T-helper 1 cell treated with Interleukin-12 subunit alpha and Interleukin-12 subunit beta and Interleukin-4 antibody, amounts not matched to agents 30 μg/mL and 1 μg/mL, for 36 hours (primary cell): Measurements from ENCODE around the gene S1PR4.
"Not testable (repeated sequence)": the region's sequence is repeated elsewhere in the genome, so short reads cannot be mapped to it uniquely, and the experiment has no call there.

Experiments
- H3K27ac Mint-ChIP-seq: one replicate; pipeline ENCODE4 v1.8.0; 2021; ENCODE audit warnings: mild to moderate bottlenecking, mixed read lengths
- H3K27me3 Mint-ChIP-seq: one replicate; pipeline ENCODE4 v1.8.0; 2021; ENCODE audit warnings: low read depth, mixed read lengths
- H3K36me3 Mint-ChIP-seq: one replicate; pipeline ENCODE4 v1.8.0; 2021; ENCODE audit warnings: low read depth, mixed read lengths
- H3K4me1 Mint-ChIP-seq: one replicate; pipeline ENCODE4 v1.8.0; 2021; ENCODE audit warnings: low read depth, mixed read lengths
- H3K4me3 Mint-ChIP-seq: one replicate; pipeline ENCODE4 v1.8.0; 2021; ENCODE audit warnings: mild to moderate bottlenecking, moderate library complexity, mixed read lengths
- H3K9me3 Mint-ChIP-seq: one replicate; pipeline ENCODE4 v1.8.0; 2021; ENCODE audit warnings: mixed read lengths

The S1PR4 gene

GRCh38 chr19:3192228-3192635 is 13.7 kb downstream of the S1PR4 start:
- Mint-ChIP-seq H3K9me3 (no peaks in the 10 kb centered on the region), H3K4me3 (no peak overlapping the region), H3K27ac (no peak overlapping the region), H3K4me1 (peaks cover 12% of the 10 kb centered on the region), H3K36me3 (peaks cover 12% of the 10 kb centered on the region), H3K27me3 (no peaks in the 10 kb centered on the region)

DNA sequence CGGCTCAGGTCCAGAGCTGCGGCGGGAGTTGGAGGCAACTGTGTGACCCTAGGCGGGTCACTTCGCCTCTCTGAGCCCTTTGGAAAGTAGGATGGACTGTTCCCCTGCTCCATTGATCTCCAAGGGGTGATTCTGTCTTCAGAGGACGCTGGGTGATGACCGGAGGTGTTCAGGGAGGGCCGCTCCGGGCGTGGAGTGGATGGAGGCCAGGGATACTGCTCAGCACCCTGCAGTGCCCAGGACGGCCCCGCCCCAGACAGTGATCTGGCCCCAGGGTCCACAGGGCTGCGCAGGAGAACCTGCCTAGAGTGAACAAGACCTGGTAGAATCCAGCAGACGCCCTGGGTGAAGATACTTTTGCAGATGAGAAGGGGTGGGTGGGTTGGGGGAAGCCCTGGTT is 14.1 kb downstream of the S1PR4 start:
- no peaks in the 10 kb centered on the region for H3K9me3 Mint-ChIP-seq
- no peaks in the 10 kb centered on the region for H3K27me3 Mint-ChIP-seq
- H3K27ac Mint-ChIP-seq, result no peak overlapping the region
- H3K36me3 Mint-ChIP-seq, result peaks cover 12% of the 10 kb centered on the region
- H3K4me1 Mint-ChIP-seq, result peaks cover 10% of the 10 kb centered on the region
- no peak overlapping the region for H3K4me3 Mint-ChIP-seq

DNA sequence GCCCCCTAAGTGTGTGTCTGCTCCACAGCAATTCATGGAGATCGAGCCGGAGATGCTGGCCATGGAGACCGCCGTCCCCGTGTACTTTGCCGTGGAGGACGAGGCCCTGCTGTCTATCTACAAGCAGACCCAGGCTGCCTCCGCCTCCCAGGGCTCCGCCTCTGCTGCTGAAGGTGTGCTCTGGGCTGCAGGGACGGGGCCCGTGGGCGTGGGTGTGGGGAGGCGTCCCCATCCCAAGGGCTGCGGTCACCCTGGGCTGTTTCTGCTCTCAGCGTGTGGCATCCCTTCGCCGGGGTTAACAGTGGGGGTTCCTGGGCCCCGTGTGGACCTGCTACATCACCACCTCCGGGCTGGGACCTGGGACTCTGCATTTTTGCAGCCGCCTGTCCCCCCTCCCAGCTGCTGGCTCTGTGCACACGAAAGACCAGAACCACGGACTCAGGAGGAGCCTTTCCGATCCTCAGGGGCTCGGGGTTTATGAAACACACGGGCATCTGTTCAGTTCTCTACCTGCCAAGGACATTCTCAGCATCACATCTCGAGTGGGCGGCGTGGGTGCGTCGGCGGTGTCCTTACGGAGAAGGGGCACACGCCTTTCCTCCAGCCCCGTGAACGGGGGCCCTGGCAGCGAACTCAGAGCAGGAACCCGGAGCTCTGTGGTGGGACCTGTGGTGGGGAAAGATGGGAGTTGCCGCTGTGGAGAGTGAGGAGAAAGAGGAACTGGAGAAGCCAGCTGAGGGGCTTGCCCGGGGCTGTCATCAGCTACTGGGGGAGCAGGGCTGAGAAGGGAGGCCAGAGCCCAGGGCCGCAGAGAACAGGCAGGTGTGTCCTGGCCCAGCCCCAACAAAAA is 14.9 kb downstream of the S1PR4 start:
- no peaks in the 10 kb centered on the region for H3K27me3 Mint-ChIP-seq
- no peaks in the 10 kb centered on the region for H3K9me3 Mint-ChIP-seq
- H3K27ac Mint-ChIP-seq, result no peak overlapping the region
- H3K36me3 Mint-ChIP-seq, result peaks cover 12% of the 10 kb centered on the region
- no peak overlapping the region for H3K4me3 Mint-ChIP-seq
- H3K4me1 Mint-ChIP-seq, result peaks cover 6% of the 10 kb centered on the region

GRCh38 chr19:3194106-3195087 is 15.8 kb downstream of the S1PR4 start:
- H3K36me3 Mint-ChIP-seq, result peaks cover 12% of the 10 kb centered on the region
- no peak overlapping the region for H3K27ac Mint-ChIP-seq
- H3K27me3 Mint-ChIP-seq, result no peaks in the 10 kb centered on the region
- no peak overlapping the region for H3K4me3 Mint-ChIP-seq
- no peaks in the 10 kb centered on the region for H3K9me3 Mint-ChIP-seq
- no peaks in the 10 kb centered on the region for H3K4me1 Mint-ChIP-seq

- peaks cover 12% of the 10 kb centered on the region for H3K36me3 Mint-ChIP-seq
- no peak overlapping the region for H3K4me3 Mint-ChIP-seq
- no peaks in the 10 kb centered on the region for H3K4me1 Mint-ChIP-seq
- H3K27ac Mint-ChIP-seq, result no peak overlapping the region
- no peaks in the 10 kb centered on the region for H3K27me3 Mint-ChIP-seq
- no peaks in the 10 kb centered on the region for H3K9me3 Mint-ChIP-seq
These were observed 17.7 kb downstream of the S1PR4 start for GRCh38 chr19:3196064-3196932.

DNA sequence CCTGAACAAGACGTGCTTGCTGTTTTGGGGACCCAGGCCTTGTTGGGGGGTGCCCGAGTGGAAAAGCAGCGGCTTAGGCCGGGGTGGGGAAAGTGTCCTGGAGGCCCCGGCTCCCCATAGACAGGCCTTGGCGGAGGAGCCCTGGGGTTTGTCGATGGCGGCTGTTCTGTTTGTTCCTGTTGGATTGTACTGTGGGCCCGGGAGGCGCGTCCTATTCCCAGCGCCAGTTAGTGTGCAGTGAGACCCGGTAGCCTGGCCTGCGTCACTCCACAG is 18.3 kb downstream of the S1PR4 start:
- Mint-ChIP-seq H3K9me3 (no peaks in the 10 kb centered on the region), H3K4me3 (no peak overlapping the region), H3K36me3 (peaks cover 12% of the 10 kb centered on the region), H3K27ac (no peak overlapping the region), H3K27me3 (no peaks in the 10 kb centered on the region), H3K4me1 (no peaks in the 10 kb centered on the region)

DNA sequence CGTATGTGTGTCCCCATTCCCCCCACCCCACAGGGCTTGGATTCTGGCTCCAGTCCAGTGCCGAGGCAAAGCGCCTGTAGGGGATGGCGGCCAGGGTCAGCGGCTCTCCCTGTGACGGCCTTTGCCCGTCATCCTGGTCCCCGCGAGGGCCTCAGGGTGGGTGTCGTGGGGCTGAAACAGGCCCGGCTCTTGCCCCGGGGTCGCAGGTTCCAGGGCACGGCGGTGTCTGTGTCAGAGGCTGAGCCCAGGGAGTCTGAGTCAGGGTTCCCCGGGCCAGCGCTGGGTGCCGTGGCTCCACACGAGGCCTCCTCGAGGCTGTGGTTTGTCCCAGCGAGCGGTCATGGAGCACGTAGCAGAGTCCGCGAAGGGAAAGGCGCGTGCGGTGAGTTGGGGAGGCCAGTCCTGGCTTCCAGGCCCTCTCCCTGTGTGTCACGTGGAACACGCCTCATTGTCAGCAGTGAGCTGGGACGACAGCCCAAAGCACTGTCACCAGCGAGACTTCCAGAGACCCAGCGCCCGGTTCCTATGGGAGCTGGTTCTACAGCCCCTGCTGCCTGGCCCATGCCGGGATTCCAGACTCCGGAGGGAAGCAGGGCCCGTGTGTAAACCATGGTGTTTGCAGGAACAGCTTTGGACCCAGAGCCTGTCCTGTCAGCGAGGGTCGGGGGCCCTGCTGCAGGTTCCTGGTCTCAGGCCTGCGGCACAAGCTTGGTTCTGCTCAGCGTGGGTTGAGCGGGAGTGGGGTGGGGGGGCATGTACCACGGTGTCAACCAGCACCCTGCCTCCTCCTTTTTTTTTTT is 20.5 kb downstream of the S1PR4 start:
- Mint-ChIP-seq H3K27me3 (no peaks in the 10 kb centered on the region), H3K27ac (no peak overlapping the region), H3K4me3 (no peak overlapping the region), H3K4me1 (no peaks in the 10 kb centered on the region), H3K9me3 (no peaks in the 10 kb centered on the region), H3K36me3 (peaks cover 4% of the 10 kb centered on the region)

GRCh38 chr19:3201072-3201700 is 22.6 kb downstream of the S1PR4 start:
- no peaks in the 10 kb centered on the region for H3K27me3 Mint-ChIP-seq
- no peak overlapping the region for H3K4me3 Mint-ChIP-seq
- no peak overlapping the region for H3K27ac Mint-ChIP-seq
- H3K9me3 Mint-ChIP-seq, result no peaks in the 10 kb centered on the region
- H3K4me1 Mint-ChIP-seq, result no peaks in the 10 kb centered on the region
- H3K36me3 Mint-ChIP-seq, result no peaks in the 10 kb centered on the region

DNA sequence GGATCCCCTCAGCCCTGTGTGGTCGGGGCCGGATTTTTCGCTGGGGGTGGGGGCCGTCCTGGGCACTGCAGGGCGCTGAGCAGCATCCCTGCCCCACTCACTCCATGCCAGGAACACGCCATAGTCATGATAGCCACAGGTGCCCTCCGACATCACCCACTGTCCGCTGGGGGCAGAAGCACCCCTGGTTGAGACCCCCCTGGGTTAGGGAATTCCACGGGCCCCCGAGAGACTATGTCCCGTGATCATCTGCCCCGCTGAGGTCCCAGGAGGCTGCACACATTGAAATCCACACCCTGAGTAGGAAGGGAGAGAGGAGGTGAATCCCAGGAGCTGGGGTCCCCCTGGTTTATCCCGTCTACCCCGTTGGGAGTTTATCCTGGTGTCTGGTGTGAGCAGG is 23.3 kb downstream of the S1PR4 start:
- Mint-ChIP-seq H3K27me3 (no peaks in the 10 kb centered on the region), H3K27ac (no peak overlapping the region), H3K36me3 (no peaks in the 10 kb centered on the region), H3K9me3 (no peaks in the 10 kb centered on the region), H3K4me1 (no peaks in the 10 kb centered on the region), H3K4me3 (no peak overlapping the region)

GRCh38 chr19:3202346-3202745 is 23.8 kb downstream of the S1PR4 start:
- no peaks in the 10 kb centered on the region for H3K36me3 Mint-ChIP-seq
- no peaks in the 10 kb centered on the region for H3K27me3 Mint-ChIP-seq
- H3K4me1 Mint-ChIP-seq, result no peaks in the 10 kb centered on the region
- no peaks in the 10 kb centered on the region for H3K9me3 Mint-ChIP-seq
- no peak overlapping the region for H3K4me3 Mint-ChIP-seq
- H3K27ac Mint-ChIP-seq, result no peak overlapping the region

DNA sequence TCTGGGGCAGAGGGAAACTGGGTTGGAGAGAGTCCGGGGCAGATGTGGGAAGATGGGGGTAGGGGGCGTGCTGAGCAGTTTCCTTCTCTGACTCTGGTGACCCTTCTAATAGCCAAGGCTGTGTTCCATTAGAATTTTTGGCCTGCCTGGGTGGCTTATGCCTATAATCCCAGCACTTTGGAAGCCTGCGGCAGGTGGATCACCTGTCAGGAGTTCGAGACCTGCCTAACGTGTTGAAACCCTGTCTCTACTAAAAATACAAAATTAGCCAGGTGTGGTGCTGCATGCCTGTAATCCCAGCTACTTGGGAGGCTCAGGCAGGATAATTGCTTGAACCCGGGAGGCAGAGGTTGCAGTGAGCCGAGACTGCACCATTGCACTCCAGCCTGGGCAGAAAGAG is 24.3 kb downstream of the S1PR4 start:
- H3K4me1 Mint-ChIP-seq, H3K27me3 Mint-ChIP-seq, H3K9me3 Mint-ChIP-seq, H3K36me3 Mint-ChIP-seq, H3K4me3 Mint-ChIP-seq, H3K27ac Mint-ChIP-seq: not testable (repeated sequence)

GRCh38 chr19:3203805-3204645 is 25.5 kb downstream of the S1PR4 start:
- Mint-ChIP-seq H3K27ac (no peak overlapping the region), H3K27me3 (no peaks in the 10 kb centered on the region), H3K4me3 (no peak overlapping the region), H3K9me3 (no peaks in the 10 kb centered on the region), H3K4me1 (no peaks in the 10 kb centered on the region), H3K36me3 (peaks cover 2% of the 10 kb centered on the region)
